H9 (cell line): ENCODE measurements around the gene NRXN3. TPM values are rescaled to one million over a fixed set of nuclear protein-coding genes. Genes with fewer than 3 reads are reported as not detected.

ENCODE experiments used
- DNase-seq: peaks from one replicate; pipeline ENCODE4 v3.0.0-alpha.2; 2017
- H2AFZ ChIP-seq: one replicate; pipeline ENCODE4 v1.6.1; 2013; ENCODE audit warnings: mild to moderate bottlenecking, low read length, control low read depth, moderate library complexity
- H2AK5ac ChIP-seq: 2 replicates; pipeline ENCODE4 v1.6.1; 2013; ENCODE audit warnings: low read length, control low read depth, mixed read lengths; ENCODE audit not compliant: insufficient read length
- H2BK120ac ChIP-seq: one replicate; pipeline ENCODE4 v1.6.1; 2013; ENCODE audit warnings: low read depth, mild to moderate bottlenecking, low read length, control low read depth, inconsistent platforms; ENCODE audit not compliant: poor library complexity, severe bottlenecking
- H2BK12ac ChIP-seq: 2 replicates; pipeline ENCODE4 v1.6.1; 2013; ENCODE audit warnings: low read length, control low read depth, mixed read lengths, low read depth; ENCODE audit not compliant: insufficient read length
- H2BK15ac ChIP-seq: 2 replicates; pipeline ENCODE4 v1.6.1; 2013; ENCODE audit warnings: low read depth, low read length, control low read depth
- H2BK20ac ChIP-seq: one replicate; pipeline ENCODE4 v1.6.1; 2013; ENCODE audit warnings: low read depth, mild to moderate bottlenecking, low read length, control low read depth, inconsistent platforms; ENCODE audit not compliant: poor library complexity, severe bottlenecking
- H2BK5ac ChIP-seq: 2 replicates; pipeline ENCODE4 v1.6.1; 2013; ENCODE audit warnings: low read length, control low read depth, mixed read lengths; ENCODE audit not compliant: insufficient read length
- H3K14ac ChIP-seq: 2 replicates; pipeline ENCODE4 v1.6.1; 2013; ENCODE audit warnings: low read length, control low read depth; ENCODE audit not compliant: insufficient read depth
- H3K18ac ChIP-seq: 2 replicates; pipeline ENCODE4 v1.6.1; 2013; ENCODE audit warnings: low read depth, mild to moderate bottlenecking, mixed read lengths, low read length, control low read depth; ENCODE audit not compliant: insufficient read length
- H3K23ac ChIP-seq: 2 replicates; pipeline ENCODE4 v1.6.1; 2013; ENCODE audit warnings: low read length, control low read depth, mixed read lengths, low read depth; ENCODE audit not compliant: insufficient read length
- H3K23me2 ChIP-seq: 2 replicates; pipeline ENCODE4 v1.6.1; 2013; ENCODE audit warnings: low read depth, mild to moderate bottlenecking, mixed read lengths, low read length, control low read depth; ENCODE audit not compliant: insufficient read length, poor library complexity, severe bottlenecking
- H3K27ac ChIP-seq: 2 replicates; pipeline ENCODE4 v1.5.1; 2013; ENCODE audit warnings: low read length, control low read depth, mixed read lengths, low read depth; ENCODE audit not compliant: insufficient read length
- H3K27me3 ChIP-seq: 2 replicates; pipeline ENCODE4 v1.6.1; 2013; ENCODE audit warnings: low read length, control low read depth, inconsistent platforms; ENCODE audit not compliant: insufficient read depth
- H3K4ac ChIP-seq: 2 replicates; pipeline ENCODE4 v1.6.1; 2013; ENCODE audit warnings: low read depth, mild to moderate bottlenecking, control low read depth, inconsistent platforms, low read length, moderate library complexity
- H3K4me1 ChIP-seq: 2 replicates; pipeline ENCODE4 v1.6.1; 2013; ENCODE audit warnings: low read length, control low read depth, inconsistent platforms; ENCODE audit not compliant: insufficient read depth
- H3K4me2 ChIP-seq: 2 replicates; pipeline ENCODE4 v1.6.1; 2013; ENCODE audit warnings: low read length, control low read depth, mixed read lengths; ENCODE audit not compliant: insufficient read length, insufficient read depth
- H3K56ac ChIP-seq: 2 replicates; pipeline ENCODE4 v1.6.1; 2013; ENCODE audit warnings: low read depth, mild to moderate bottlenecking, mixed read lengths, low read length, control low read depth; ENCODE audit not compliant: insufficient read length
- H3K79me1 ChIP-seq: 2 replicates; pipeline ENCODE4 v1.6.1; 2013; ENCODE audit warnings: low read depth, mild to moderate bottlenecking, moderate library complexity, low read length, control low read depth, inconsistent platforms; ENCODE audit not compliant: insufficient read depth, poor library complexity, severe bottlenecking
- H3K79me2 ChIP-seq: 2 replicates; pipeline ENCODE4 v1.6.1; 2013; ENCODE audit warnings: low read length, control low read depth, inconsistent platforms; ENCODE audit not compliant: insufficient read depth
- H3K9ac ChIP-seq: 2 replicates; pipeline ENCODE4 v1.6.1; 2013; ENCODE audit warnings: low read length, control low read depth, mixed read lengths; ENCODE audit not compliant: insufficient read length; ENCODE audit errors: extremely low read depth
- H3K9me3 ChIP-seq: one replicate; pipeline ENCODE4 v1.6.1; 2013; ENCODE audit warnings: low read depth, low read length, inconsistent platforms; ENCODE audit not compliant: control insufficient read depth
- H3T11ph ChIP-seq: one replicate; pipeline ENCODE4 v1.6.1; 2013; ENCODE audit warnings: mild to moderate bottlenecking, low read length, control low read depth, inconsistent platforms
- H4K20me1 ChIP-seq: one replicate; pipeline ENCODE4 v1.6.1; 2013; ENCODE audit not compliant: control insufficient read depth, insufficient read length, insufficient read depth
- H4K5ac ChIP-seq: 2 replicates; pipeline ENCODE4 v1.6.1; 2013; ENCODE audit warnings: low read depth, mild to moderate bottlenecking, mixed read lengths, low read length, control low read depth; ENCODE audit not compliant: insufficient read length
- H4K8ac ChIP-seq: replicated peaks from 2 replicates; pipeline ENCODE4 v1.6.1; 2013; ENCODE audit warnings: low read length, control low read depth, mixed read lengths, low read depth; ENCODE audit not compliant: insufficient read length
- H4K91ac ChIP-seq: 2 replicates; pipeline ENCODE4 v1.6.1; 2013; ENCODE audit warnings: low read depth, mild to moderate bottlenecking, moderate library complexity, mixed read lengths, low read length, control low read depth; ENCODE audit not compliant: insufficient read length
- H3K27ac Mint-ChIP-seq, 3 experiments: 2 replicates in 2 of 3; 3 replicates in 1 of 3; pipeline ENCODE4 v1.8.0; 2020 to 2021; ENCODE audit warnings: mixed read lengths in 3 of 3, mild to moderate bottlenecking in 1 of 3, moderate library complexity in 1 of 3
- H3K27me3 Mint-ChIP-seq: 2 replicates; pipeline ENCODE4 v1.8.0; 2021; ENCODE audit warnings: low read depth, mild to moderate bottlenecking, moderate library complexity, mixed read lengths
- H3K36me3 Mint-ChIP-seq, 3 experiments: 2 replicates in 2 of 3; 3 replicates in 1 of 3; pipeline ENCODE4 v1.8.0; 2020 to 2021; ENCODE audit warnings: low read depth in 3 of 3, mixed read lengths in 3 of 3; ENCODE audit not compliant: insufficient read depth in 1 of 3
- H3K4me1 Mint-ChIP-seq, 2 experiments: 2 replicates each; pipeline ENCODE4 v1.8.0; 2020; ENCODE audit warnings: mixed read lengths in 2 of 2
- H3K4me3 Mint-ChIP-seq, 2 experiments: 2 replicates in 1 of 2; 3 replicates in 1 of 2; pipeline ENCODE4 v1.8.0; 2020 to 2021; ENCODE audit warnings: mild to moderate bottlenecking in 2 of 2, mixed read lengths in 2 of 2, moderate library complexity in 1 of 2
- H3K9me3 Mint-ChIP-seq, 2 experiments: 2 replicates in 1 of 2; 3 replicates in 1 of 2; pipeline ENCODE4 v1.8.0; 2020; ENCODE audit warnings: mild to moderate bottlenecking in 2 of 2, mixed read lengths in 2 of 2, moderate library complexity in 1 of 2
- WGBS: extraction: QIAGEN DNeasy Blood & Tissue Kit; methylation state at CpG from one replicate; pipeline ENCODE4 v1.1.7; 2013; ENCODE audit warnings: missing lambda C conversion rate, low lambda C conversion rate, mixed read lengths; ENCODE audit not compliant: insufficient read length; ENCODE audit errors: extremely low coverage; 5-methylcytosine and 5-hydroxymethylcytosine counted together
- total RNA-seq: library from RNA; stranded (reverse); gene quantifications from 2 replicates; pipeline ENCODE4 v1.2.1, GENCODE V29; 2021
- TF ChIP-seq, protein P1 (sequence below): fragments of 200-600 bp; sonication (generic); conservative IDR thresholded peaks from 3 replicates; pipeline ENCODE4 v1.8.0; 2021; ENCODE audit warnings: antibody characterized with exemption, mild to moderate bottlenecking

Gene NRXN3
- total RNA-seq, 1 experiment from 2014 or later = 1.8 TPM

GRCh38 chr14:79783041-79783440, 1612.9 kb downstream of the NRXN3 start:
- TF ChIP-seq, protein P1, sequence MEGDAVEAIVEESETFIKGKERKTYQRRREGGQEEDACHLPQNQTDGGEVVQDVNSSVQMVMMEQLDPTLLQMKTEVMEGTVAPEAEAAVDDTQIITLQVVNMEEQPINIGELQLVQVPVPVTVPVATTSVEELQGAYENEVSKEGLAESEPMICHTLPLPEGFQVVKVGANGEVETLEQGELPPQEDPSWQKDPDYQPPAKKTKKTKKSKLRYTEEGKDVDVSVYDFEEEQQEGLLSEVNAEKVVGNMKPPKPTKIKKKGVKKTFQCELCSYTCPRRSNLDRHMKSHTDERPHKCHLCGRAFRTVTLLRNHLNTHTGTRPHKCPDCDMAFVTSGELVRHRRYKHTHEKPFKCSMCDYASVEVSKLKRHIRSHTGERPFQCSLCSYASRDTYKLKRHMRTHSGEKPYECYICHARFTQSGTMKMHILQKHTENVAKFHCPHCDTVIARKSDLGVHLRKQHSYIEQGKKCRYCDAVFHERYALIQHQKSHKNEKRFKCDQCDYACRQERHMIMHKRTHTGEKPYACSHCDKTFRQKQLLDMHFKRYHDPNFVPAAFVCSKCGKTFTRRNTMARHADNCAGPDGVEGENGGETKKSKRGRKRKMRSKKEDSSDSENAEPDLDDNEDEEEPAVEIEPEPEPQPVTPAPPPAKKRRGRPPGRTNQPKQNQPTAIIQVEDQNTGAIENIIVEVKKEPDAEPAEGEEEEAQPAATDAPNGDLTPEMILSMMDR = no peak
- Mint-ChIP-seq H3K27me3 (no peaks in the 10 kb centered on the region), H3K36me3 (peaks cover 0 to 14% (median 3%) of the 10 kb centered on the region in 3 experiments; a peak in 4 of 7 replicates), H3K27ac (no peak overlapping the region), H3K4me3 (no peak overlapping the region), H3K4me1 (peaks cover 6 to 10% of the 10 kb centered on the region in 2 experiments), H3K9me3 (peaks cover 7 to 8% of the 10 kb centered on the region in 2 experiments; a peak in 4 of 5 replicates)
- Histone ChIP-seq H4K5ac (no peak overlapping the region), H3K9ac (no peak overlapping the region), H2BK5ac (no peak overlapping the region), H2AK5ac (no peak overlapping the region), H4K91ac (no peak overlapping the region), H3K79me2 (no peaks in the 10 kb centered on the region), H3K23me2 (no peaks in the 10 kb centered on the region), H3K4ac (no peak overlapping the region), H3K4me2 (no peak overlapping the region), H3K4me1 (no peaks in the 10 kb centered on the region), H2BK15ac (no peak overlapping the region), H3K27me3 (no peaks in the 10 kb centered on the region), H3K18ac (no peak overlapping the region), H3K9me3 (no peaks in the 10 kb centered on the region), H3K14ac (no peak overlapping the region), H2BK20ac (no peak overlapping the region), H3K23ac (no peak overlapping the region), H3K27ac (no peak overlapping the region), H4K20me1 (no peaks in the 10 kb centered on the region), H4K8ac (no peak overlapping the region), H2BK120ac (no peak overlapping the region), H3K79me1 (no peaks in the 10 kb centered on the region), H3T11ph (no peak overlapping the region), H3K56ac (no peak overlapping the region), H2BK12ac (no peak overlapping the region), H2AFZ (no peak overlapping the region)
- DNase-seq = no peak
- WGBS = no CpG with 5 or more reads among the region's 4 CpGs
